ENCODE measurements around the gene SH3BP2. TPM values are rescaled to one million over a fixed set of nuclear protein-coding genes. Genes with fewer than 3 reads are reported as not detected.

SH3BP2 gene
- total RNA-seq, 4 donors from 2014 or later: 92.6 to 301 (median 117) TPM

- 18 to 42% methylated on average over 2 of the region's 2 CpGs for WGBS, 2 donors (ENCODE audit: low coverage in 1 of 2)
- Histone ChIP-seq H3K4me3 (no peak overlapping the region), H3K4me1 (peaks cover 62 to 100% (median 92%) of the 10 kb centered on the region in 4 donors), H3K36me3 (no peaks in the 10 kb centered on the region), H3K27ac (no peak overlapping the region), H3K27me3 (no peaks in the 10 kb centered on the region), H3K9me3 (no peaks in the 10 kb centered on the region)
- in situ Hi-C loops (cut with MboI; ENCODE audit: low pct_ligation_motif_present in 1 of 4, low pct_unique_long_range_greater_than_20kb in 1 of 4, low sequenced_read_pairs in 3 of 4): no loop called here
- TF ChIP-seq CTCF (IDR thresholded peaks at IDR 0.05): no peak
- no peak for TF ChIP-seq EP300 (IDR thresholded peaks at IDR 0.05; ENCODE audit: low read depth)
- no peak for TF ChIP-seq POLR2A (IDR thresholded peaks at IDR 0.05)
- TF ChIP-seq POLR2AphosphoS5 (IDR thresholded peaks at IDR 0.05): no peak
- intact Hi-C loops (cut with DNase I; ENCODE audit: low total_unique reads): no loop called here
- no peak for DNase-seq
Observed at GRCh38 chr4:2865196-2865780, 72.4 kb downstream of the SH3BP2 start.

GRCh38 chr4:2866160-2866861 lies 73.4 kb downstream of the SH3BP2 start:
- H3K9me3 ChIP-seq: no peaks in the 10 kb centered on the region
- H3K36me3 ChIP-seq: no peaks in the 10 kb centered on the region
- intact Hi-C loops (cut with DNase I; ENCODE audit: low total_unique reads): no loop called here
- TF ChIP-seq POLR2AphosphoS5 (IDR thresholded peaks at IDR 0.05) (no peak), POLR2A (IDR thresholded peaks at IDR 0.05) (no peak), EP300 (IDR thresholded peaks at IDR 0.05; ENCODE audit: low read depth) (no peak), CTCF (IDR thresholded peaks at IDR 0.05) (no peak)
- H3K27me3 ChIP-seq: no peaks in the 10 kb centered on the region
- 70 to 77% methylated on average over 9 to 10 of the region's 10 CpGs for WGBS, 2 donors (ENCODE audit: low coverage in 1 of 2)
- no peak overlapping the region for H3K4me3 ChIP-seq
- H3K27ac ChIP-seq: peak overlapping the region in 2 of 4 donors; percentile 22 to 60
- DNase-seq: no peak
- H3K4me1 ChIP-seq: peaks cover 52 to 96% (median 85%) of the 10 kb centered on the region in 4 donors
- in situ Hi-C loops (cut with MboI; ENCODE audit: low pct_ligation_motif_present in 1 of 4, low pct_unique_long_range_greater_than_20kb in 1 of 4, low sequenced_read_pairs in 3 of 4): no loop called here

GRCh38 chr4:2866891-2867290 lies 74.0 kb downstream of the SH3BP2 start:
- TF ChIP-seq CTCF (IDR thresholded peaks at IDR 0.05): no peak
- TF ChIP-seq POLR2A (IDR thresholded peaks at IDR 0.05): no peak
- no peak for TF ChIP-seq POLR2AphosphoS5 (IDR thresholded peaks at IDR 0.05)
- no peak for TF ChIP-seq EP300 (IDR thresholded peaks at IDR 0.05; ENCODE audit: low read depth)
- no peak for DNase-seq
- intact Hi-C loops (cut with DNase I; ENCODE audit: low total_unique reads): no loop called here
- H3K9me3 ChIP-seq: no peaks in the 10 kb centered on the region
- H3K27me3 ChIP-seq: no peaks in the 10 kb centered on the region
- peaks cover 48 to 96% (median 81%) of the 10 kb centered on the region in 4 donors for H3K4me1 ChIP-seq
- in situ Hi-C loops (cut with MboI; ENCODE audit: low pct_ligation_motif_present in 1 of 4, low pct_unique_long_range_greater_than_20kb in 1 of 4, low sequenced_read_pairs in 3 of 4): no loop called here
- 70 to 86% methylated on average over 3 to 5 of the region's 5 CpGs for WGBS, 2 donors (ENCODE audit: low coverage in 1 of 2)
- H3K27ac ChIP-seq: peak overlapping the region; percentile 57 to 70 (median 63)
- no peak overlapping the region for H3K4me3 ChIP-seq
- no peaks in the 10 kb centered on the region for H3K36me3 ChIP-seq

- Histone ChIP-seq H3K4me1 (peaks cover 47 to 96% (median 73%) of the 10 kb centered on the region in 4 donors), H3K9me3 (no peaks in the 10 kb centered on the region), H3K4me3 (peak overlapping the region in 2 of 4 donors; percentile 4 to 16), H3K36me3 (no peaks in the 10 kb centered on the region), H3K27ac (peak overlapping the region; percentile 57 to 70 (median 63)), H3K27me3 (no peaks in the 10 kb centered on the region)
- TF ChIP-seq POLR2AphosphoS5 (IDR thresholded peaks at IDR 0.05) (no peak), EP300 (IDR thresholded peaks at IDR 0.05; ENCODE audit: low read depth) (no peak), CTCF (IDR thresholded peaks at IDR 0.05) (no peak), POLR2A (IDR thresholded peaks at IDR 0.05) (no peak)
- WGBS, 2 donors (ENCODE audit: low coverage in 1 of 2): 63 to 65% methylated on average over 7 to 10 of the region's 10 CpGs
- in situ Hi-C loops (cut with MboI; ENCODE audit: low pct_ligation_motif_present in 1 of 4, low pct_unique_long_range_greater_than_20kb in 1 of 4, low sequenced_read_pairs in 3 of 4): no loop called here
- DNase-seq: no peak
- intact Hi-C loops (cut with DNase I; ENCODE audit: low total_unique reads): no loop called here
Observed at GRCh38 chr4:2867758-2868491, 75.0 kb downstream of the SH3BP2 start.

Measured in transverse colon (tissue), 4 donors.